Central memory CD4-positive, alpha-beta T cell (primary cell): ENCODE data around the gene DBT.

Experiments
- DNase-seq: peaks from one replicate; pipeline ENCODE4 v3.0.0; 2022

Gene DBT

GRCh38 chr1:100187912-100188311 lies 61.7 kb downstream of the DBT start:
- DNase-seq, result no peak

- no peak for DNase-seq
These were observed 65.1 kb downstream of the DBT start for GRCh38 chr1:100184536-100184935.

GRCh38 chr1:100183370-100183769 lies 66.3 kb downstream of the DBT start:
- no peak for DNase-seq

GRCh38 chr1:100178091-100178490 lies 71.5 kb downstream of the DBT start, which contains the start of gene LRRC39:
TSS of gene LRRC39 (minus strand) at chr1:100178256. CDS start at chr1:100168516, 9,740 bp downstream.
- no peak for DNase-seq

GRCh38 chr1:100177295-100178041 lies 72.2 kb downstream of the DBT start:
- no peak for DNase-seq

- no peak for DNase-seq
These were observed 81.6 kb downstream of the DBT start for GRCh38 chr1:100168051-100168450.

- DNase-seq, result no peak
These were observed 84.9 kb downstream of the DBT start for GRCh38 chr1:100164702-100165101.

GRCh38 chr1:100164216-100164615 lies 85.4 kb downstream of the DBT start:
- DNase-seq, result no peak

- DNase-seq, result no peak
These were observed 86.8 kb downstream of the DBT start for GRCh38 chr1:100162881-100163280.

- DNase-seq, result no peak
These were observed 97.4 kb downstream of the DBT start for GRCh38 chr1:100152271-100152670.

- DNase-seq, result no peak
These were observed 98.0 kb downstream of the DBT start for GRCh38 chr1:100151679-100152078.

GRCh38 chr1:100147875-100148274 lies 101.8 kb downstream of the DBT start:
- DNase-seq, result no peak

- DNase-seq, result no peak
These were observed 102.7 kb downstream of the DBT start for GRCh38 chr1:100146958-100147357.

- DNase-seq, result no peak
These were observed 104.5 kb downstream of the DBT start for GRCh38 chr1:100145116-100145515.

GRCh38 chr1:100142343-100142742 lies 107.3 kb downstream of the DBT start:
- no peak for DNase-seq

- no peak for DNase-seq
These were observed 108.4 kb downstream of the DBT start for GRCh38 chr1:100141192-100141591.

GRCh38 chr1:100137602-100138001 lies 112.0 kb downstream of the DBT start:
- DNase-seq, result no peak
